Right cardiac atrium (tissue), 5 donors: Measurements from ENCODE around the gene KCNK18. TPM values are rescaled to one million over a fixed set of nuclear protein-coding genes. Genes with fewer than 3 reads are reported as not detected.

Source experiments
- ATAC-seq, 2 donors: fragments of 200-7000 bp; cut with Tn5 transposase; one replicate each; pipeline versions ENCODE4 v1.8.0 to v1.9.1; 2020; ENCODE audit warnings: moderate library complexity in 2 of 2, mild to moderate bottlenecking in 1 of 2
- DNase-seq, 3 donors: peaks; one replicate each; pipeline ENCODE4 v3.0.0-alpha.2; 2020
- H3K27ac ChIP-seq: one replicate; pipeline ENCODE4 v1.5.1; 2013; ENCODE audit warnings: mild to moderate bottlenecking, low read length, control low read depth, moderate library complexity
- H3K27me3 ChIP-seq: one replicate; pipeline ENCODE4 v1.6.1; 2013; ENCODE audit not compliant: control insufficient read depth, insufficient read depth
- H3K4me1 ChIP-seq: one replicate; pipeline ENCODE4 v1.6.1; 2013; ENCODE audit warnings: low read length; ENCODE audit not compliant: control insufficient read depth, insufficient read depth
- H3K4me3 ChIP-seq: one replicate; pipeline ENCODE4 v1.5.1; 2013; ENCODE audit warnings: low read length, control low read depth
- H3K9me3 ChIP-seq: one replicate; pipeline ENCODE4 v1.6.1; 2013; ENCODE audit warnings: low read length; ENCODE audit not compliant: control insufficient read depth
- WGBS: extraction: QIAGEN DNeasy Blood & Tissue Kit; methylation state at CpG from one replicate; pipeline ENCODE4 v1.1.7; 2013; 5-methylcytosine and 5-hydroxymethylcytosine counted together
- intact Hi-C, 4 donors: fragments of 100-400 bp; cut with DNase I; formaldehyde crosslinking; loops; one replicate each; pipeline versions ENCODE4 v1.11.0 to v1.14.0; 2022 to 2023
- polyA plus RNA-seq: library from polyadenylated mRNA; stranded (reverse); fragments of 200-250 nt; gene quantifications from one replicate; pipeline ENCODE4 v1.2.3, GENCODE V29; 2013
- total RNA-seq, 4 donors: library from RNA; stranded (reverse); fragmentation: NEBNext Ultra II Directional; extraction: Animal tissue kit (Norgen Biotek cat#: 25700); gene quantifications; one replicate each; pipeline ENCODE4 v1.2.1, GENCODE V29; 2021
- donor health status: healthy with polysubstance abuse.
- donor health status: DM: no; HTN: yes; CAD: no.
- donor health status: DM: no; HTN: no; CAD: no.
- donor health status: DM: no; HTN: yes; CAD: no; lungs with severe emphysema.
- donor health status: DM: yes; HTN: yes; CAD: no.

KCNK18 gene
- total and polyA plus RNA-seq, 5 donors = not detected

DNA sequence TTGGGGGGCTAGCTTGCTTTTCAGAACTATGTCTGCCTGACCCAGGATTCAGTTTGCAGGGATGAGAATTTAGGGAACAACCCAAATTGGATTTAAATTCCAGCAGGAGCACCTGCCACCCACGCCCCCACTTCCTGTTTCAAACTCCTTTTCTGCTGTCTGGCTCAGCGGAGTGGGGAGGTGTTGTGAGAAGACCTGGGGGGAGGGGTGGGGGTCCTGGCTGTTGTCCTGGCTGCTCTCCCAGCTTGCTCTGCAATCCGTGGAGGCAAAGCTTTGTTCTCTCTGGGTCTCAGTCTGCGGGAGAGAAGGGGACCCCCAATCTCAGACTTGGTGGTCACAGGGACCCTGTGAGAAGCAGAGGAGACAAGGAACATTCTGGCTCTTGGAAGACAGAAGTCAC is 799 bp downstream of the KCNK18 start:
- Histone ChIP-seq H3K4me1 (no peaks in the 10 kb centered on the region), H3K4me3 (no peak overlapping the region), H3K27ac (no peak overlapping the region), H3K9me3 (no peaks in the 10 kb centered on the region), H3K27me3 (peaks cover 4% of the 10 kb centered on the region)
- 28% methylated on average over 4 of the region's 4 CpGs for WGBS
- no peak for ATAC-seq
- intact Hi-C loops = no loop called here
- DNase-seq = no peak

DNA sequence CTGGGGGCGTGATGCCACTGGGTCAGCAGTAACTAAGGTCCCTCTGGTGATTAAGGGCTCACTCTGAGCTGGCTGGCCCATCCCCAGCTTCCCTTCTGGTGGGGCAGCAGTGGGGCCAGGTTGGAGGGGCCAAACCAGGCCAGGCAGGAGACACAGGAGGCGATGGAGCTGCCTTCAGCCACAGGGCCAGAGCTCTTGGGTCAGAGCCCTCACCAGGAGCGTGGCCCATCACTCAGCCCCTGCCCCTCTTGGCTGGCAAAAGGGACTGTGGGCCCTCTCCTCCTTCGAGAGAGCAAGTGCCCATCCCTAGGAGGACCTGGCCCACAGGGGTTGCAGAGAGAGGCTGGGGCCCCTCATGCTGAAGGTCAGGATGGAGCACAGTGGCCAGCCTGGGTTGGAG is 4.5 kb downstream of the KCNK18 start:
- Histone ChIP-seq H3K27me3 (no peaks in the 10 kb centered on the region), H3K9me3 (no peaks in the 10 kb centered on the region), H3K4me1 (no peaks in the 10 kb centered on the region), H3K4me3 (no peak overlapping the region), H3K27ac (no peak overlapping the region)
- ATAC-seq (no peak), DNase-seq (no peak)
- 71% methylated on average over 4 of the region's 4 CpGs for WGBS
- intact Hi-C loops = no loop called here

DNA sequence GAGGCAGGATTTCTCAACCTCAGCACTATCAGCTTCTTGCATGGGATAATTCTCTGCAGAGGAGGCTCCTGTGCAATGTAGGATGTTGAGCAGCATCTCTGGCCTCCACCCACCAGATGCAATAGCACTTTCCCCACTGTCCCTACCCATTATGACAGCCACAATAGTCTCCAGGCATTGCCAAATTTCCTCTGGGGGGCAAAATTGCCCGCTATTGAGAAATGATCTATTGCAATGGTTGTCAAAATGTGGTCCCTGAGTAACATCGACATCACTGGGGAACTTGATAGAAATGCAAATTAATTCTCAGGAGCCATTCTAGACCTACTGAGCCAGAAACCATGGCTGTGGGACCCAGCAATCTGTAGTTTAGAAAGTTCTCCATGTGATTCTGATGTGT is 7.0 kb downstream of the KCNK18 start:
- Histone ChIP-seq H3K27ac (no peak overlapping the region), H3K27me3 (no peaks in the 10 kb centered on the region), H3K4me1 (no peaks in the 10 kb centered on the region), H3K9me3 (no peaks in the 10 kb centered on the region), H3K4me3 (no peak overlapping the region)
- WGBS = 54% methylated on average over 2 of the region's 2 CpGs
- ATAC-seq (no peak), DNase-seq (no peak)
- intact Hi-C loops = no loop called here

DNA sequence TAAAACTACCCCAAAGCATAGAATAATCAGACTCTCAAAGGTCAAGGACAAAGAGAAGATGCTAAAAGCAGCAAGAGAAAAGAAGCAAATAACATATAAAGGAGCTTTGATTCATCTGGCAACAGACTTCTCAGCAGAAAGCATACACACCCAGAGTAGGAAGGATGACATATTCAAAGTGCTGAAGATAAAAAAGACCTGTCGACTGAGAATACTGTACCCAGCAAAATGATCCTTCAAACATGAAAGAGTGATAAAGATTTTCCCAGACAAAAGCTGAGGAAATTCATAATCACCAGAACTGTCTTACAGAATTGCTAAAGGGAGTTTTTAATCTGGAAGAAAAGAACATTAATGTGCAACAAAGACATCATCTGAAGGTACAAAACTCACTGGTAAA is 14.9 kb downstream of the KCNK18 start:
- no peaks in the 10 kb centered on the region for H3K27me3 ChIP-seq
- H3K4me3 ChIP-seq = no peak overlapping the region
- DNase-seq (no peak), ATAC-seq (no peak)
- H3K27ac ChIP-seq = no peak overlapping the region
- H3K9me3 ChIP-seq = no peaks in the 10 kb centered on the region
- WGBS = 78% methylated on average over 1 of the region's 1 CpG
- no peaks in the 10 kb centered on the region for H3K4me1 ChIP-seq
- intact Hi-C loops = loop anchor here in 1 of 4 donors (10.0 kb wide), 3 partner anchors 233 to 1243 kb away; no protein-coding TSS in a partner anchor

- WGBS = 70% methylated on average over 1 of the region's 1 CpG
- no peaks in the 10 kb centered on the region for H3K9me3 ChIP-seq
- H3K27me3 ChIP-seq = no peaks in the 10 kb centered on the region
- ATAC-seq (no peak), DNase-seq (no peak)
- H3K4me1 ChIP-seq = no peaks in the 10 kb centered on the region
- no peak overlapping the region for H3K27ac ChIP-seq
- no peak overlapping the region for H3K4me3 ChIP-seq
- intact Hi-C loops = loop anchor here in 1 of 4 donors (10.0 kb wide), 3 partner anchors 230 to 1240 kb away; no protein-coding TSS in a partner anchor
Measured at GRCh38 chr10:117214401-117214800, 17.1 kb downstream of the KCNK18 start.

DNA sequence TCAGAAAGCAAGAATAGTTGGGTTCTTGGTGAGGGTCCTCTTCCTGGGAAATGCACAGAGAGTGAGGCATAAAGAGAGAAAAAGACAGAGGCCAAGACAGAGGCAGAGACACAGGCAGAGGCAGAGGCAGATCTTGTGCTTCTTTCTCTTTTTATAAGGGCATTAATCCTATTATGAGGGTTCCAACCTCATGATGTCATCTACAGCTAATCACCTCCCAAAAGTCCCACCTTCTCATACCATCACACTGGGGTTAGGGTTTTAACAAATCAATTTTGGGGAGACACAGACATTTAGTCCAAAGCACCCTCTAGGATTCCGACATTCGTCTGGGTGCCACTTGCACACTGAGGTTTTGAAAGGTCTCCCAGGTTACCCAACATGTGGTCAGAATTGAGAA is 17.8 kb downstream of the KCNK18 start:
- no peaks in the 10 kb centered on the region for H3K9me3 ChIP-seq
- no peak overlapping the region for H3K4me3 ChIP-seq
- H3K27ac ChIP-seq = no peak overlapping the region
- intact Hi-C loops = loop anchor here in 3 of 4 donors (5.0 to 10.0 kb wide), 5 partner anchors 102 to 1240 kb away; no protein-coding TSS in a partner anchor
- H3K27me3 ChIP-seq = no peaks in the 10 kb centered on the region
- no peak for ATAC-seq
- 75% methylated on average over 2 of the region's 2 CpGs for WGBS
- DNase-seq = no peak
- H3K4me1 ChIP-seq = no peaks in the 10 kb centered on the region

DNA sequence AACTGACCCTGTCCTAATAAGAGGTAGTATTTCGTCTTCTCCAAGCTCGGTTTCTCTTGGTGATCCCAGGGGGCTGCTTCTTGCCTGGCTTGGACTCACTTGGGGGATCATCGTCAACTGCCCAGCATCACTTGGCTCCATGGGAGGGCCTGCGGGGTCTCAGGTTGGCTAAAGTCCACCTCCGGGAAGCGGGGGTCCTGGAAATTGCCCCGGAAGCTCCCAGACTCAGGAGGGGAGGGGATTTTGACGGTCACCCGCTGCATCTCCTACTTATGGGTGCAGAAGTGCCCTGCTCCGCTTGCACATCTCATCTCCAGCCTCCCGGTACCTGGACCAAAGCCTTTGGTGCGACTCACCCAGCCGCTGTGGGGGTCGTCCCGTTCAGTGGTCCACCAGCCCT is 18.7 kb downstream of the KCNK18 start:
- H3K27ac ChIP-seq = no peak overlapping the region
- no peak overlapping the region for H3K4me3 ChIP-seq

DNA sequence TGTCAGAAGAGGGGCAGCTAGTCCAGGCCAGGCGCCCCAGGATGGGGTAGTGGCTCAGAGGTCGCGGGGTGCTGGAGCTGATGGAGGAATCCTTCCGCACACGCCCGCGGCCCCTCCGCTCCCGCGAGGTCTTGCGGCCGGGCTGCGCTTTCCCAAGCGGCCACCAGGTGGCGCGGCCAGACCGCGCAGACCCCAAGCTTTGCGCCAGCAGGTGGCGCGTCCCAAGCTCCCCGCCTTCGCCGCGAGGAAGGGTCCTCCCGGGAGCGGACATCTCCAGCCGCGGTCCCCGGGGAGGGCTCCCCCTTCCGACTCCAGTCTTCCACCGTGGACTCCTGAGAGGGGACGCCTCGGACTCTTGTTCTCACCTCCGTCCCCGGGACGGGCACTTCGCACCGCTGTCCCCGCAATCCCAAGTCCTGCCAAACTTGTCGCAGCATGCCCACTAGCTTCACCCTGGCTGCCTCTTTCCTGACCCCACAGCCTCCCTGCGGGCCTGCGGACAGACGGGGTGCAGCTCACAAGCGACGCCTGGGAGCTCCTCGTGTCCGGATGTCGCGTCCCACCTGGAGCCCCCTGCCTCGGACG is 19.4 kb downstream of the KCNK18 start:
- peak; percentile 66 to 89 (median 88) for DNase-seq
- peak; percentile 80 to 92 for ATAC-seq
- no peaks in the 10 kb centered on the region for H3K27me3 ChIP-seq

More for the DNA sequence above, 18.7 kb downstream of the KCNK18 start:
- Histone ChIP-seq H3K27me3 (no peaks in the 10 kb centered on the region), H3K4me1 (no peaks in the 10 kb centered on the region), H3K9me3 (no peaks in the 10 kb centered on the region)
- ATAC-seq = no peak
- 58% methylated on average over 15 of the region's 15 CpGs for WGBS
- intact Hi-C loops = loop anchor here in 3 of 4 donors (5.0 to 10.0 kb wide), 5 partner anchors 101 to 1239 kb away; no protein-coding TSS in a partner anchor
- no peak for DNase-seq

DNA sequence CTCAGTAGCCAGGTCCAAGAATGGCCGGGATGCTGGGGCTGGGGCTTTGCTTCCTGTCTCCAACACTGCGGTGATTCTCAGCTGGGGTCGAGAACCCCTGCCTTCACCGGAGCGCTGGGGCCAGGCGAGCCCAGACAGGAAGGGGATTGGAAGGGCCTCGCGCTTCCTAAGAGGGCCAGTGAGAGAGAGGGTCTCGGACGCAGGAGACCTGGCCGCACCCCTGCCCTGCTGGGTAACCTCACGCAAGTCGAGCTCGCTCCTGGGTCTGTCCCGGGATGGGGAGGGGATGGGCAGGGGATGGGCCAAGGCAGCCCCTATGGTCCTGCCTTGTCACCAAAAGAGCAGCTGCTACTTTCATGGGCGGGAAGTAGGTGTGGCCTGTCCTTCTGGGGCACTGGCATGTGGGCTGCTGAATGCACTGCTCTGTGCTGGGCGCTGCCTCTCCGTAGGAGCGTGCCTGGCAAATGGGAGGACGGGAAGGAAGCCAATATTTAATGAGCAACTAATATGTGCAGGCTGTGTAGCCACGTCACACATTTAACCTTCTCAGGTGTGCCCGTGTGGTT is 20.0 kb downstream of the KCNK18 start:
- no peak for DNase-seq
- Histone ChIP-seq H3K4me3 (peak overlapping the region; percentile 6), H3K9me3 (no peaks in the 10 kb centered on the region), H3K4me1 (no peaks in the 10 kb centered on the region), H3K27ac (no peak overlapping the region), H3K27me3 (no peaks in the 10 kb centered on the region)
- intact Hi-C loops = loop anchor here in 3 of 4 donors (5.0 to 10.0 kb wide), 5 partner anchors 100 to 1238 kb away; no protein-coding TSS in a partner anchor
- peak; percentile 22 to 34 for ATAC-seq
- 20% methylated on average over 22 of the region's 22 CpGs for WGBS

More for the DNA sequence above, 19.4 kb downstream of the KCNK18 start:
- Histone ChIP-seq H3K27ac (no peak overlapping the region), H3K4me3 (peak overlapping the region; percentile 6), H3K4me1 (no peaks in the 10 kb centered on the region), H3K9me3 (no peaks in the 10 kb centered on the region)
- under 1% methylated on average over 52 of the region's 52 CpGs for WGBS
- intact Hi-C loops = loop anchor here in 3 of 4 donors (5.0 to 10.0 kb wide), 5 partner anchors 101 to 1238 kb away; no protein-coding TSS in a partner anchor

- intact Hi-C loops = loop anchor here in 3 of 4 donors (5.0 to 10.0 kb wide), 5 partner anchors 99 to 1236 kb away; no protein-coding TSS in a partner anchor
- Histone ChIP-seq H3K27me3 (no peaks in the 10 kb centered on the region), H3K27ac (no peak overlapping the region), H3K4me3 (no peak overlapping the region), H3K4me1 (no peaks in the 10 kb centered on the region), H3K9me3 (no peaks in the 10 kb centered on the region)
- DNase-seq (no peak), ATAC-seq (no peak)
- WGBS = 76% methylated on average over 8 of the region's 8 CpGs
Measured at GRCh38 chr10:117218654-117219053, 21.4 kb downstream of the KCNK18 start.

GRCh38 chr10:117221156-117221711 is 23.9 kb downstream of the KCNK18 start:
- Histone ChIP-seq H3K4me1 (no peaks in the 10 kb centered on the region), H3K27ac (no peak overlapping the region), H3K4me3 (no peak overlapping the region), H3K27me3 (no peaks in the 10 kb centered on the region), H3K9me3 (no peaks in the 10 kb centered on the region)
- intact Hi-C loops = no loop called here
- DNase-seq (no peak), ATAC-seq (no peak)
- WGBS = 38% methylated on average over 10 of the region's 10 CpGs
